ENCODE results near the gene PDZD11.

DNA sequence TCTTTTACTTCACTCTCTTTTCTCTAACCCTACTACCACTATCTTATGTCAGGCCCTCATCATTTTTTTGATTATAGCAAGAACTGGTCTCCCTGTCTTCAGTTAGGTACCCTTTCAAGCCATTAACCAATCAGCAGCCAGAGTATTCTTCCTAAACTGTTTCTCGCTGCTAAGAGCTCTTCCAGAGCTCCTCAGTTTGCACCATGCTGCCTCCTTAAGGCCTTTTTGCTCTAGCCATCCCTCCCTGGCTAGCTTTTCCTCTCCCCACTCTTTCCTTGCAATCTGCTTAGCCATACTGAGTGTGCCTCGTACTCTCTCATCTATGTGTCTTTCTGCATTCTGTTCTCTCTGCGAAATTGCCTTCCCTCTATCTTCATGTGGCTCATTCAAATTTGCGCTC, 33.1 kb upstream of the PDZD11 start:
- TF ChIP-seq, protein P1, sequence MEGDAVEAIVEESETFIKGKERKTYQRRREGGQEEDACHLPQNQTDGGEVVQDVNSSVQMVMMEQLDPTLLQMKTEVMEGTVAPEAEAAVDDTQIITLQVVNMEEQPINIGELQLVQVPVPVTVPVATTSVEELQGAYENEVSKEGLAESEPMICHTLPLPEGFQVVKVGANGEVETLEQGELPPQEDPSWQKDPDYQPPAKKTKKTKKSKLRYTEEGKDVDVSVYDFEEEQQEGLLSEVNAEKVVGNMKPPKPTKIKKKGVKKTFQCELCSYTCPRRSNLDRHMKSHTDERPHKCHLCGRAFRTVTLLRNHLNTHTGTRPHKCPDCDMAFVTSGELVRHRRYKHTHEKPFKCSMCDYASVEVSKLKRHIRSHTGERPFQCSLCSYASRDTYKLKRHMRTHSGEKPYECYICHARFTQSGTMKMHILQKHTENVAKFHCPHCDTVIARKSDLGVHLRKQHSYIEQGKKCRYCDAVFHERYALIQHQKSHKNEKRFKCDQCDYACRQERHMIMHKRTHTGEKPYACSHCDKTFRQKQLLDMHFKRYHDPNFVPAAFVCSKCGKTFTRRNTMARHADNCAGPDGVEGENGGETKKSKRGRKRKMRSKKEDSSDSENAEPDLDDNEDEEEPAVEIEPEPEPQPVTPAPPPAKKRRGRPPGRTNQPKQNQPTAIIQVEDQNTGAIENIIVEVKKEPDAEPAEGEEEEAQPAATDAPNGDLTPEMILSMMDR (IDR thresholded peaks at IDR 0.05 in 2 of 3, conservative IDR thresholded peaks at IDR 0.05 in 1 of 3; ENCODE audit: borderline replicate concordance in 1 of 3, insufficient read depth in 1 of 3, low read depth in 2 of 3, low read length in 2 of 3), result no peak
- TF ChIP-seq, protein P2, sequence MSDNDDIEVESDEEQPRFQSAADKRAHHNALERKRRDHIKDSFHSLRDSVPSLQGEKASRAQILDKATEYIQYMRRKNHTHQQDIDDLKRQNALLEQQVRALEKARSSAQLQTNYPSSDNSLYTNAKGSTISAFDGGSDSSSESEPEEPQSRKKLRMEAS (IDR thresholded peaks at IDR 0.05), result no peak
- TF ChIP-seq SIN3A (IDR thresholded peaks at IDR 0.05; ENCODE audit: low read depth), result no peak
- no peak for TF ChIP-seq EZH2 (IDR thresholded peaks at IDR 0.05)
- TF ChIP-seq POLR2A (IDR thresholded peaks at IDR 0.05; ENCODE audit: borderline replicate concordance, extremely low read depth, insufficient read depth, insufficient read length), result no peak
- no peak for TF ChIP-seq JUND (IDR thresholded peaks at IDR 0.05)
- TF ChIP-seq SP1 (IDR thresholded peaks at IDR 0.05; ENCODE audit: low read depth), result no peak
- no peak for TF ChIP-seq EZH2phosphoT487 (IDR thresholded peaks at IDR 0.05; ENCODE audit: borderline replicate concordance)
- TF ChIP-seq POLR2AphosphoS5 (IDR thresholded peaks at IDR 0.05; ENCODE audit: low read depth, low read length), result no peak
- TF ChIP-seq, protein P3, sequence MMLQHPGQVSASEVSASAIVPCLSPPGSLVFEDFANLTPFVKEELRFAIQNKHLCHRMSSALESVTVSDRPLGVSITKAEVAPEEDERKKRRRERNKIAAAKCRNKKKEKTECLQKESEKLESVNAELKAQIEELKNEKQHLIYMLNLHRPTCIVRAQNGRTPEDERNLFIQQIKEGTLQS (IDR thresholded peaks at IDR 0.05), result no peak
- no peak for TF ChIP-seq CEBPB (IDR thresholded peaks at IDR 0.05; ENCODE audit: low read depth)
- TF ChIP-seq, protein P4, sequence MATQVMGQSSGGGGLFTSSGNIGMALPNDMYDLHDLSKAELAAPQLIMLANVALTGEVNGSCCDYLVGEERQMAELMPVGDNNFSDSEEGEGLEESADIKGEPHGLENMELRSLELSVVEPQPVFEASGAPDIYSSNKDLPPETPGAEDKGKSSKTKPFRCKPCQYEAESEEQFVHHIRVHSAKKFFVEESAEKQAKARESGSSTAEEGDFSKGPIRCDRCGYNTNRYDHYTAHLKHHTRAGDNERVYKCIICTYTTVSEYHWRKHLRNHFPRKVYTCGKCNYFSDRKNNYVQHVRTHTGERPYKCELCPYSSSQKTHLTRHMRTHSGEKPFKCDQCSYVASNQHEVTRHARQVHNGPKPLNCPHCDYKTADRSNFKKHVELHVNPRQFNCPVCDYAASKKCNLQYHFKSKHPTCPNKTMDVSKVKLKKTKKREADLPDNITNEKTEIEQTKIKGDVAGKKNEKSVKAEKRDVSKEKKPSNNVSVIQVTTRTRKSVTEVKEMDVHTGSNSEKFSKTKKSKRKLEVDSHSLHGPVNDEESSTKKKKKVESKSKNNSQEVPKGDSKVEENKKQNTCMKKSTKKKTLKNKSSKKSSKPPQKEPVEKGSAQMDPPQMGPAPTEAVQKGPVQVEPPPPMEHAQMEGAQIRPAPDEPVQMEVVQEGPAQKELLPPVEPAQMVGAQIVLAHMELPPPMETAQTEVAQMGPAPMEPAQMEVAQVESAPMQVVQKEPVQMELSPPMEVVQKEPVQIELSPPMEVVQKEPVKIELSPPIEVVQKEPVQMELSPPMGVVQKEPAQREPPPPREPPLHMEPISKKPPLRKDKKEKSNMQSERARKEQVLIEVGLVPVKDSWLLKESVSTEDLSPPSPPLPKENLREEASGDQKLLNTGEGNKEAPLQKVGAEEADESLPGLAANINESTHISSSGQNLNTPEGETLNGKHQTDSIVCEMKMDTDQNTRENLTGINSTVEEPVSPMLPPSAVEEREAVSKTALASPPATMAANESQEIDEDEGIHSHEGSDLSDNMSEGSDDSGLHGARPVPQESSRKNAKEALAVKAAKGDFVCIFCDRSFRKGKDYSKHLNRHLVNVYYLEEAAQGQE (IDR thresholded peaks at IDR 0.05; ENCODE audit: low read depth), result no peak
- no peak for TF ChIP-seq RAD21 (IDR thresholded peaks at IDR 0.05; ENCODE audit: low read depth)

Measured in HCT116 (cell line).